Stimulated activated naive B cell treated with anti-CD40 and anti-IgM and Interleukin-4, amounts not matched to agents 10 μg/mL and 1 μg/mL and 100 μg/mL, for 72 hours (primary cell): ENCODE results near the gene DOCK1.

Source experiments
- ATAC-seq, 2 donors: fragments of 150-1000 bp; cut with Tn5 transposase; replicated peaks; 2 replicates each; pipeline ENCODE4 v1.10.0; 2021; ENCODE audit warnings: moderate library complexity in 1 of 2
- DNase-seq: peaks from one replicate; pipeline ENCODE4 v3.0.0; 2021
- H3K27ac Mint-ChIP-seq: one replicate; pipeline ENCODE4 v1.8.0; 2022; ENCODE audit warnings: mild to moderate bottlenecking, mixed read lengths
- H3K27me3 Mint-ChIP-seq, 2 donors: one replicate each; pipeline ENCODE4 v1.8.0; 2022; ENCODE audit warnings: mixed read lengths in 2 of 2
- H3K36me3 Mint-ChIP-seq, 2 donors: one replicate each; pipeline ENCODE4 v1.8.0; 2022; ENCODE audit warnings: mixed read lengths in 2 of 2, mild to moderate bottlenecking in 1 of 2
- H3K4me1 Mint-ChIP-seq, 2 donors: one replicate each; pipeline ENCODE4 v1.8.0; 2022; ENCODE audit warnings: mixed read lengths in 2 of 2, mild to moderate bottlenecking in 1 of 2
- H3K4me3 Mint-ChIP-seq, 2 donors: one replicate each; pipeline ENCODE4 v1.8.0; 2022; ENCODE audit warnings: mild to moderate bottlenecking in 2 of 2, mixed read lengths in 2 of 2, moderate library complexity in 1 of 2
- H3K9me3 Mint-ChIP-seq, 2 donors: one replicate each; pipeline ENCODE4 v1.8.0; 2022; ENCODE audit warnings: mixed read lengths in 2 of 2, mild to moderate bottlenecking in 1 of 2

DOCK1 gene

DNA sequence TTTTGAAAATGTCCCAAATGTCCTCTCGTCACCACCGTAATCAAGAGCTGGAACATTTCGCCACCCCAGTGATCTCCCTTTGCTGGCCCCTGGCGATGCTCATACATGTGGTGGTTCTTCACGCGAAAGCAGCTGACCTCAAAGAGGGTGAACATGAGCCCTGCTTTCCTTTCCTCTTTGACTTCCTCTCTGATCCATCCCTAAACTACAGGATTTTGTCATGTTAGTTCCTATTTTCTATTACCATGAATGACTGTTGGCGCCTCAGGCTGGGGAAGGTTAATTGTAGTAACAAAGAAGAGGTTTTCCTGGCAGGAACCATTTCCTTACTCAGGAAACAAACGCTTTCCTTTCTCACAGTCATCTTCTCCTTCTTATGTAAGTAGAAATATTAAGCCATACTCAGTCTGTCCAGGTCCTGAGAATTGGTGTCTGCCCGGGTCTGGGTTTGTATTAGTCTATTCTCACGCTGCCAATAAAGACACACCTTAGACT lies 176.7 kb downstream of the DOCK1 start:
- Mint-ChIP-seq H3K4me1 (no peaks in the 10 kb centered on the region), H3K4me3 (no peak overlapping the region), H3K27ac (no peak overlapping the region), H3K9me3 (peaks cover 4 to 7% of the 10 kb centered on the region in 2 donors), H3K27me3 (peaks cover 0 to 5% of the 10 kb centered on the region in 2 donors), H3K36me3 (no peaks in the 10 kb centered on the region)
- DNase-seq (no peak), ATAC-seq (no peak)

DNA sequence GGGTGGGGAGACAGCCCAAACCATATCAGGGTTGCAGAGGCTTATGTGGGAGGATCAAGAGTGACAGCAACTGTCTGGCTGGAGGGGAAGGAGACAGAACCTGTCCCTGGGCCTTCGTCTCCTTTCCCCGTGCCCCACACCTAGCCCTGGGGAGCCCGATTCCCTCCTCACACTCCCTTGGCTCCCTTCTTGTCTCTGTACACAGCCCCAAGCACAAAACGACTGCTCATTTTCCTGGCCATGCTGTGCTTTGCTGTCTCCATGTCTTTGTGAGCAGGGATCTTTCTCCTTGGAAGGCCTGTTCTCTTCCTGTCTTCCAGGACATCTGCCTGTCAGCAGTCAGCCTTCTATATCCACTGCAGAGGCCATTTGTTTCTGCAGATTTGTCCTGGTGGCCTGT lies 177.4 kb downstream of the DOCK1 start:
- Mint-ChIP-seq H3K27ac (no peak overlapping the region), H3K9me3 (peaks cover under 1 to 7% of the 10 kb centered on the region in 2 donors), H3K4me3 (no peak overlapping the region), H3K27me3 (peaks cover 0 to 5% of the 10 kb centered on the region in 2 donors), H3K4me1 (no peaks in the 10 kb centered on the region), H3K36me3 (no peaks in the 10 kb centered on the region)
- ATAC-seq (no peak), DNase-seq (no peak)

DNA sequence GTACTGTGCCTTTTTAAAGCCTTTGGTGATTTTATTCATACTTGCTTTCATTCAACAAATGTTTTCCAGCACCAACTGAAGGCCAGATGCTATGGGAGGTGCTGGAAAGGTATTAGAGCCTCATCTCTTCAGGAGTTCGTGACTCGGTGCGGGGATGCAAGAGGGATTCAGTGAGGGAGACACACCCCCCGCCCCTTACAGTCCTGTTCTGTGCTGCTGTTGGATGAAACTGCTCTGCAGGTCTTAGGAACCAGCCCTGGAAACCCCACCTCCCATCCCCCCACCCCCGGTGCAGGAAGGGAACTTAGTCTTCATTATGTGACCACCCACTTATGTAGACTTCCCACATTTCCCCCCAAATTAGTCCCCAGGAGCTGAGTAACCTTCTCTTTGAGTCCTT lies 180.7 kb downstream of the DOCK1 start:
- no peaks in the 10 kb centered on the region for H3K4me1 Mint-ChIP-seq
- ATAC-seq (no peak), DNase-seq (no peak)
- no peak overlapping the region for H3K27ac Mint-ChIP-seq
- H3K9me3 Mint-ChIP-seq = peaks cover 0 to 7% of the 10 kb centered on the region in 2 donors
- no peak overlapping the region for H3K4me3 Mint-ChIP-seq
- no peaks in the 10 kb centered on the region for H3K36me3 Mint-ChIP-seq
- H3K27me3 Mint-ChIP-seq = peaks cover 0 to 5% of the 10 kb centered on the region in 2 donors

DNA sequence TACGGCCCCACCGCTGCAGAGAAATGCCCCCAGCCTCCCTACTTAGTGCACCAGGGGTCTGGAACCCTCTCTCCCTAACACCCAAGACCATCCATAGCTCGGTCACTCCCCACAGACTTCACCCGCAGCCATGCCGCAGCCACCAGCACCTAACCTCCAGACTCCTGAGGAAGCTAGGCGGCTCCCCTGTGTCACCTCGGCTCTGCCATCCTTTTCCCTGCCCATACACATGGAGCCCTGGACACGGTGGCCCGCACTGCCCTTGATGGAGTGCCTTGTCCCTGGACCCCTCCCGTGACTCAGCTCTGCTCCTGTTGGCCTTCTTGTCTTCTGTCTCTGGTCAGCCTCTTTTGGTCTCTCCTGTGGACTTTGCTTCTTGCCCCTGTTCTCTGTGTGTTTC lies 183.7 kb downstream of the DOCK1 start:
- ATAC-seq (no peak), DNase-seq (no peak)
- Mint-ChIP-seq H3K27ac (no peak overlapping the region), H3K4me3 (no peak overlapping the region), H3K36me3 (no peaks in the 10 kb centered on the region), H3K4me1 (no peaks in the 10 kb centered on the region), H3K27me3 (no peaks in the 10 kb centered on the region), H3K9me3 (no peaks in the 10 kb centered on the region)

DNA sequence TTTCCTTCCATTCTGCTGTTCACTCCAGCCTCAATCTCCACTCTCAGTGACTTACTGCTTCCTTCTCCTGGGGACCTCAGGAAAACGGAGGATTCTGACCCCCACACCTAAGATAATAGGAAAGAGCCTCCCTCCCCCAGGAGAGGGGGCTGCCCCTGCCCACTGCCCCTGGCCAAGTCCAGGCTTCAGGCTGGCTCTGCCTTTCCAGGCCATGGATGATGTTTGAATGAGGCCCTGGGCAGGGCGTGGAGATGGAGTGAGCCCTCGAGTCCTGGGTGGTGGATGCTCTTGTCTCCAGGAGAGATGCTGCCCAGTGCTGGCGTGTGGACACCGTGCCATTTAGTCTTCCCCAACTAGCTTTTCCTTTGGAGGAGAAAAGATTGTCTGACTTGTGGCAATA lies 184.2 kb downstream of the DOCK1 start:
- H3K36me3 Mint-ChIP-seq = no peaks in the 10 kb centered on the region
- ATAC-seq = no peak
- no peaks in the 10 kb centered on the region for H3K27me3 Mint-ChIP-seq
- no peak for DNase-seq
- H3K4me3 Mint-ChIP-seq = no peak overlapping the region
- no peaks in the 10 kb centered on the region for H3K4me1 Mint-ChIP-seq
- H3K9me3 Mint-ChIP-seq = no peaks in the 10 kb centered on the region
- no peak overlapping the region for H3K27ac Mint-ChIP-seq

DNA sequence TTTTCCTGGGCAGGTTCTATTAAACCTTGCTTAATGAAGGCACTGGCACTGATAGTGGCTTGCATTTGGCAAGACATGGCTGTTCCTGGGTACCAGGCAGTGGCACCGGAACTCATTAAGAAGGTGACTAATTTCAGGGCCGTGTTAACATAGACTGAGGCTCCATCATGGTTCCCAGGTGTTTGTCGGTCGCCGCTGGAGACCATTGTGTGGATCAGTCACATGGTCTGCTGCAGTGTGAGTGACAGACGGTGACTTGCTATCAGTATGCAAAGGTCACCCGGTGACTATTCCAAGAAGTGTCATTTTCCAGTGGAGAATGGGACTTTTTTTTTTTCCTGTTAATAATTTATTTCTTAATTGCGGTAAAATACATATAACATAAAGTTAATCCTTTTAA lies 184.9 kb downstream of the DOCK1 start:
- no peaks in the 10 kb centered on the region for H3K9me3 Mint-ChIP-seq
- H3K4me3 Mint-ChIP-seq = no peak overlapping the region
- DNase-seq (no peak), ATAC-seq (no peak)
- H3K27me3 Mint-ChIP-seq = no peaks in the 10 kb centered on the region
- no peaks in the 10 kb centered on the region for H3K36me3 Mint-ChIP-seq
- no peaks in the 10 kb centered on the region for H3K4me1 Mint-ChIP-seq
- no peak overlapping the region for H3K27ac Mint-ChIP-seq

DNA sequence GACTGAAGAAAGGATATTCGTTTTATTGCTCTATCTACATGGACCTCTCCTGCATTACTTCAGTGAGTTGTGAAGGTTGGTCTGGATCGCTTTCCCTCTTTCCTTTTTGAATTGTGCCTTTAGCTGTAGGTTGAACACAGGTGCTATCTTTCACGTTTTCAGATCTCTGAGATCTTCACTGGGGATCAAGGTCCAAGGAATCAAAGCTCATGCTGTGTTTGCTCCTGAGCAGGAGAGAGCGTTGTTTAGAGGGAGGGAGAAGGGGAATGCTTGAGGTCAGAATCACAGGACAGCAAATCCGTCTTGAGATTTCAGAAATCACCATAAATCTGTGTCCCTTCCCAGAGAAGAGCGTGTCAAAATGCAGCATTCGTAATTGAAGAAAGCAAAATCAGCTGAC lies 186.1 kb downstream of the DOCK1 start:
- DNase-seq (no peak), ATAC-seq (no peak)
- no peaks in the 10 kb centered on the region for H3K4me1 Mint-ChIP-seq
- no peaks in the 10 kb centered on the region for H3K27me3 Mint-ChIP-seq
- no peaks in the 10 kb centered on the region for H3K36me3 Mint-ChIP-seq
- H3K27ac Mint-ChIP-seq = no peak overlapping the region
- H3K4me3 Mint-ChIP-seq = no peak overlapping the region
- no peaks in the 10 kb centered on the region for H3K9me3 Mint-ChIP-seq

DNA sequence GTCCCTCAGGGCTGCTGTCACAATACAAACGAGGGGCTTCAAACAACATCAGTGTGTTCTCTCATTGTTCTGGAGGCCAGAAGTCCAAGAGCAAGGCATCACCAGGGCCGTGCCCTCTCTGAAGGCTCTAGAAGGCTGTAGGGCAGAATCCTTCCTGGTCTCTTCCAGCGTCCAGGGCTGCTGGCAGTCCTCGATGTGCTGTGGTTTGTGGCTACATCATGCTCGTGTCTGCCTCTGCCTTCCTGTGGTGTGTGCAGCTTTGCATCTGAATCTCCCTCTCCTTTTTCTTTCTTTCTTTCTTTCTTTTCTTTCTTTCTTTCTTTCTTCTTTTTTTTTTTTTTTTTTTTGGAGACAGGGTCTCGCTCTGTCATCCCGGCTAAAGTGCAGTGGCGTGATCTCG lies 187.7 kb downstream of the DOCK1 start:
- ATAC-seq = no peak
- DNase-seq = no peak
- H3K27ac Mint-ChIP-seq = no peak overlapping the region
- no peak overlapping the region for H3K4me3 Mint-ChIP-seq
- no peaks in the 10 kb centered on the region for H3K27me3 Mint-ChIP-seq
- no peaks in the 10 kb centered on the region for H3K9me3 Mint-ChIP-seq
- no peaks in the 10 kb centered on the region for H3K36me3 Mint-ChIP-seq
- H3K4me1 Mint-ChIP-seq = no peaks in the 10 kb centered on the region

DNA sequence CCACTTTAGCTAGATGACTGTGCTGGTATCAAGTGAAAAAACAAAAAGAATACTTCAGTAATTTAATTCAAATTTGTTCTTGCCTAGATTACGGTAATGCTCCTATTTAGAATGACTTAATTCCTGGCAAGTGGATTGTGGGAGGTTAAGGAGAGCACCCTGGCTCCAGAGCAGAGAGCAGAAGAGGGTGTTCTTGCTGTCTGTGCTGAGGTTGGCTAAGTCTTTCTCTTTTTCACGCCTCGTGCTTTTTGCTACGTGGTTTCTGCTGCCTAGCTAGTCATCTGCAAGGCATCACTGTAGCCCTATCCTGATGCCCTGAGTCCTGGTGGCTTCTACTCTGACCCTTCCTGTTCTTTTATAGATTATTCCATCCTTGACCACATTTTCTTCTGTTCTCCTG lies 189.8 kb downstream of the DOCK1 start:
- Mint-ChIP-seq H3K4me3 (no peak overlapping the region), H3K4me1 (no peaks in the 10 kb centered on the region), H3K27me3 (no peaks in the 10 kb centered on the region), H3K27ac (no peak overlapping the region), H3K36me3 (no peaks in the 10 kb centered on the region), H3K9me3 (peaks cover 4% of the 10 kb centered on the region in 2 donors)
- DNase-seq (no peak), ATAC-seq (no peak)

DNA sequence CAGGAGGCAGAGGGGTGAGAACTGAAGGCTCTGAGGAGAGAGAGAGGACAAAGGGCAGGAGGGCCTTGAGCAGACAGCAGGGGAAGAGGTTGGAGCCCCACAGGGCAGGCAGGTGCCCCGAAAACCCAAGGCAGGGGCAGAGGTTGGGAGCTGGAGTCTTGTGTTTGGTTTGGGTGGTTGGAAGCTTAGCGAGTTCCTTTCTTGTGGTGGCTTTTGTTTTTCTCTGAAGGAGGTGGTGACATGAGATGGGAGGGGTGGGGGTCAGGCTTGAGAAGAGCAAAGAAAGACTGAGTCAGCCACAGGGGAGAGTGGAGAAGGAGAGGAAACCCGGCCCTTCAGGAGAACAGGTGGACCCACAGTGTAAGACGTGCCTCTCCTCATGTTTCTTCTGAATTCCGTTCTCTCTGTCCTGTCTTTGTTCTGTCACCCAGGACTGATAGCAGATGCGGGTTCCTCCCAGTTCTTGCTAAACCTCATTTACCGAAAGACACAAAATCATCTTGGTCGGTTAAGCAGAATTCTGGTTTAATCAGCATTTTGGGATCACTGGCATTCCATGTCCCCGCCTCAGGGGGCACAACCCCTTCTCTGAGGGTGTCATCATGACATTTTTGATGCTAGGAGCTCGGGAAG lies 195.9 kb downstream of the DOCK1 start:
- H3K4me3 Mint-ChIP-seq = no peak overlapping the region
- no peak for ATAC-seq
- no peak overlapping the region for H3K27ac Mint-ChIP-seq
- no peaks in the 10 kb centered on the region for H3K36me3 Mint-ChIP-seq
- H3K27me3 Mint-ChIP-seq = no peaks in the 10 kb centered on the region
- no peaks in the 10 kb centered on the region for H3K4me1 Mint-ChIP-seq
- peaks cover 4 to 6% of the 10 kb centered on the region in 2 donors for H3K9me3 Mint-ChIP-seq
- no peak for DNase-seq

DNA sequence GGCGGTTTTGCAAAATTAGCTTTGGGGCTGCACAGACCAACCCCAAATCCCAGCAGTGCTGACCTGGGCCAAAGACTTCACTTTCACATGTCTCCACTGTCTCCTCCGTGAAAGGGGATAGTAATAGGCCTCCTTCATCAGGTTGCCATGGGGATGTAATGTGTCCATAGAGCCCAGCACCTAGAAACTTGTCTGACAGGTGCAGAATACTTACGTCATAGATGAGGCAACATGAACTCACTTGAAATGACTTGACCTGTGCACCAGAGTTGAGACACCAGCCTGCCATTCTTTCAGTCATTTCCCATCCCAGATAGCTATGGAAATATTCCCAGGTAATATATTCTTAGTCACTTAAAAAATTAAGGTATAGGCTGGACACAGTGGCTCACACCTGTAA lies 196.9 kb downstream of the DOCK1 start:
- ATAC-seq (no peak), DNase-seq (no peak)
- no peaks in the 10 kb centered on the region for H3K27me3 Mint-ChIP-seq
- H3K4me1 Mint-ChIP-seq = no peaks in the 10 kb centered on the region
- H3K4me3 Mint-ChIP-seq = no peak overlapping the region
- peaks cover 4 to 7% of the 10 kb centered on the region in 2 donors for H3K9me3 Mint-ChIP-seq
- no peak overlapping the region for H3K27ac Mint-ChIP-seq
- no peaks in the 10 kb centered on the region for H3K36me3 Mint-ChIP-seq

DNA sequence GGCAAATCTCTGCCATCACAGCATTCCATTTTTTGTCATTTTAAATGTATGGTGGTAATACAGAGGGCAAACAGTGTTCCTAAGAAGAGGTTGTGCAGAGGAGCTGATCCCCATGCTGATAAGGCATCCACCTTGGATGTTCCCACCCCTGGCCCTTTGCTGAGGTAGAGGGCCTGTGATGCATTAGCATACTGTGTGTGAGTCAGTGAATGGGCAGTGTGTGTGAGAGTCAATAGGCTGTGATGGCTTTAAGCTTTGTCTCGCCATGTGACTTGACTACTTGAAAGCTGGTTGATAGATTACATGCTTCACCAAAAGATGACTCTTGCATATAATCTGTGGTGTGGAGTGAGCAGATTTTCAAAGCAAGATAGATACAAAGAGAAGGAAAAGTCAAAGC lies 209.9 kb downstream of the DOCK1 start:
- no peaks in the 10 kb centered on the region for H3K36me3 Mint-ChIP-seq
- no peaks in the 10 kb centered on the region for H3K4me1 Mint-ChIP-seq
- H3K27ac Mint-ChIP-seq = no peak overlapping the region
- H3K27me3 Mint-ChIP-seq = no peaks in the 10 kb centered on the region
- ATAC-seq = no peak
- no peak for DNase-seq
- peaks cover 0 to 2% of the 10 kb centered on the region in 2 donors for H3K9me3 Mint-ChIP-seq
- no peak overlapping the region for H3K4me3 Mint-ChIP-seq

DNA sequence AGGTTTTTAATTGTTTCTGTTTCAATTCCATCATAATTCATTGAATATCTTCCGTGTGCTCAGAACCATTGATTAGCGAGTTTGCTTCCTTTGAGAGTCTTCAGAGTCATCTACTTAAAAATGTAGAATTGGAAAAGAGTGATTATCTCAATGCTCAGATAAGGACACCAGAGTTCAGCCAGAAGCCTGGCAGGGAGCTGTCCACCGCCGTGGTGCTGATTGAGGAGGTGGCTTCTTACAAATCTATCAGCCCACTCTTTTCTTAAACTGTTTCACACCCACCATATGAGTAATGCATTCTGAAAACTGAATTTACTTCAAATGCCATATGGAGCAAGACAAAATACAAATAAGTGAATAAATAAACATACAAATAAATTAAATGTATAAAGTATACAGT lies 211.9 kb downstream of the DOCK1 start:
- Mint-ChIP-seq H3K9me3 (peaks cover 0 to 2% of the 10 kb centered on the region in 2 donors), H3K4me1 (no peaks in the 10 kb centered on the region), H3K27me3 (no peaks in the 10 kb centered on the region), H3K27ac (no peak overlapping the region), H3K4me3 (no peak overlapping the region), H3K36me3 (no peaks in the 10 kb centered on the region)
- DNase-seq = no peak
- ATAC-seq = no peak

DNA sequence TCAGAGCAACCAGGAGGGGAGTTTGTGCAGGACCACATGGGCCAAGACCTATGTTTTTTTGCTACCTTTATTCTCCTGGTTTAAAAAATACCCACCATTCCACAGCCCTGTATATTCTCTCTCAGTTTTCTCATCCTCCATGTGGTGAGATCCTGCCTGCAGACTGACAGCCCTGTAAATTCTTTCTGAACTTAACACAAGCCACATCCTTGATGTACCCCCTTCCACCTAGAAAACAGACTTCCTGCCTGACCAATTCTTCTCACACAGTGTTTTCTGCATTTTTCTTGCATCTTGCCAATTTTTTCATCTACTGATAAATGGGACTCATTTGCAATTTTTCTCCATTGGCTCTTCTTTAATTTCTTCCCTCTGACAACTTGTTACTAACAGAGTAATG lies 212.8 kb downstream of the DOCK1 start:
- no peaks in the 10 kb centered on the region for H3K4me1 Mint-ChIP-seq
- H3K4me3 Mint-ChIP-seq = no peak overlapping the region
- no peaks in the 10 kb centered on the region for H3K36me3 Mint-ChIP-seq
- H3K9me3 Mint-ChIP-seq = peaks cover 0 to 2% of the 10 kb centered on the region in 2 donors
- H3K27ac Mint-ChIP-seq = no peak overlapping the region
- ATAC-seq (no peak), DNase-seq (no peak)
- peaks cover 0 to 6% of the 10 kb centered on the region in 2 donors for H3K27me3 Mint-ChIP-seq

DNA sequence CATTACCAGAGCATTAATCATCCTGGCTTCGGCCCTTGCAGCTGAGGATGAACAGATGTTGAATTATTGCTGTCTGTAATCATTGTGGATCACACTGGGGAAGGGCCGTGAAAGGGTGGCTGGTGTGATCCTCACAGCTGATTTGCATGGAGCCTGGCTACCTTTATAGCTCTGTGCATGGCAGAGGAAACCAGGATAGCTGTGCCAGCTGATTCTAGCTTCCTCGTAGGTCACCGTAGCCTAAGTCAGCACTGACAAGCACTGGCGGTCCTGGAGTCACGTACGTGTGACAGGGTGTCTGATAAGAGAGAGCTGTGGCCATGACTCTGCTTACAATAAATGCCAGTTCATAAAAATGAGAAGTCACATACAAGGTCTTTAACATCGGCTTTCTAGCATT lies 214.7 kb downstream of the DOCK1 start:
- Mint-ChIP-seq H3K27ac (no peak overlapping the region), H3K4me3 (no peak overlapping the region), H3K4me1 (no peaks in the 10 kb centered on the region), H3K36me3 (no peaks in the 10 kb centered on the region), H3K27me3 (peaks cover 0 to 6% of the 10 kb centered on the region in 2 donors), H3K9me3 (peaks cover 0 to 2% of the 10 kb centered on the region in 2 donors)
- no peak for DNase-seq
- ATAC-seq = no peak

DNA sequence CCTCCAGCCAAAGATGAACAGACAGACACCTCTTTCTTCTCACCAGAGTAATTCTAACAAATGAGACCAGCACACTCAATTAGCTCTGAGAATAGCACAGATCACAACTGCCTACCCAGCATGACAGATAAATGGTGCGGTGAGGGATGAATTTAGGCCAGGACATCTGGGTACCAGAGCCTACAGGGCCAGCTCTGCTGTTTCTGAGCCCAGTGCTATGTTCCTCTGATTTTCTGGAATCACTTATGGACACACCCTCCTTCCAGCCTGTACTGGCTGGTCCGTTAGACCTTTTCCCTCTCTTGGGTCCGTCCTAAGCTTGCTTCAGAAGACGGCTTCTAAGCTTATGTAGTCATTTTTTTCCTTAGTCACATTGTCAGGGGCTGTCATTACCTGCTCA lies 217.6 kb downstream of the DOCK1 start:
- H3K27me3 Mint-ChIP-seq = peaks cover 0 to 6% of the 10 kb centered on the region in 2 donors
- H3K27ac Mint-ChIP-seq = no peak overlapping the region
- no peak for ATAC-seq
- H3K4me3 Mint-ChIP-seq = no peak overlapping the region
- H3K4me1 Mint-ChIP-seq = no peaks in the 10 kb centered on the region
- H3K9me3 Mint-ChIP-seq = peaks cover 0 to 2% of the 10 kb centered on the region in 2 donors
- no peak for DNase-seq
- H3K36me3 Mint-ChIP-seq = no peaks in the 10 kb centered on the region
